Measurements from ENCODE around the gene STAT4. TPM values are rescaled to one million over a fixed set of nuclear protein-coding genes. Genes with fewer than 3 reads are reported as not detected.

Gene STAT4
- total RNA-seq, 8 experiments from 2014 or later, result 1.6 to 5.0 (median 2.7) TPM

DNA sequence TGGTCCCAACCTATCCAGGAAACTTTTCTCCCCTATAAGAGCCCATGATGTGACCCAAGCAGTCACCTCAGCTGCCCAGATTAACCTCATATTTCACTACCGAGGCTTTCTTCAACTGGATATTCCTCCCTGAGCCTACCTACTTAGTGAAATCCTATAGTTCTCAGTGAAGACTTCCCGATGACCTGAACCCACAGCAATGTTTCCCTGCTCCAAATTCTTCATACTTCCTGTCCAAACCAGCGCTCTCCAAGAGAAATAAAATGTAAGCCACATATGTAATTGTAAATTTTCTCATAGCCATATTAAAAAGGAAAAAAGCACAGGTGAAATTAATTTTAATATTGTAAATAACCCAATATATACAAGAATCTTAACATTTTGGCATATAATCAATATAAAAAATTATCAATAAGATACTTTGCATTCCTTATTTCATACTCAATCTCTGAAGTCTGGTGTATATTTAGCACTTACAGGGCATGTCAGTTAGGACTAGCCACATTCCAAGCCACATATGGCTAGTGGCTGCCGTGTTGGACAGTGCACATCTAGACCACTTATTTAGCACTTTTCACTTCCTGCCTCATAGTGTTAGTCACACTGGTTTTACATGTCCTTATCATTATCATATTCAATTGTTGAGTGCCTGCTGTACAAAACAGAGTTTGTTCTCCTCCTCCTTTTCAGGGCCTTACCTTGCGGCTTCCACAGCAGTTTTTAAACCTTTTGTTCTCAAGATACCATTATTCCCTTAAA is 1.9 kb upstream of the STAT4 start:
- 54 to 100% (median 86%) methylated on average over 1 to 5 of the region's 5 CpGs for WGBS, 10 experiments
- no peak overlapping the region for H3K4me3 ChIP-seq
- H3K4me1 ChIP-seq (replicated peaks in 1 of 2), result no peaks in the 10 kb centered on the region
- ATAC-seq (replicated peaks in 6 of 8), result peak in 4 of 8 experiments; percentile 25 to 85 (median 80)
- in situ Hi-C loops (cut with MboI; ENCODE audit: low pct_unique_long_range_greater_than_20kb in 2 of 9, low sequenced_read_pairs in 9 of 9, unreplicated experiment in 9 of 9), result loop anchor here in 5 of 9 experiments (10.0 to 25.0 kb wide), 3 partner anchors 90 to 360 kb away; no protein-coding TSS in a partner anchor
- H3K27ac ChIP-seq, result no peak overlapping the region

DNA sequence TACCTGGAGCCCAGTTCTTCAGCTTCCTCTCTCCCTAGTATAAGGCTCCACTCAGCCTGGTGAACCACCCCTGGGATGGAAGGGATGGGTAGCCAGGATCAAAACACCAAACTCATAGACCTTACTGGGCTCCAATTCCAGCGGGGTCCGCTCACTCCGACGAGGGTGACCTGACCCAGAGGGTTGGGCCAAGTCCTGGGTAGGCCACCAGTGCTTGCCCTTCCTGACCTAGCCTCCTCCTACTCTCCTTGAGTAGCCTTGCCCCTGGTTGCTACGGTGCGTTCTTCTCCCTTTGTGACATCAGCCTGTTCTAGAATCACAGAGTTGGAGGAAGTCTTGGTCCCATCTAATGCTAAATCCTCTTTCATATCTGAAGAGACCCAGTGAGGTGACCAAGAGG is 537 bp upstream of the STAT4 start:
- H3K27ac ChIP-seq, result no peak overlapping the region
- 0 to 100% (median 92%) methylated on average over 1 to 5 of the region's 6 CpGs; no CpG with 5 or more reads in 3 of the 10 experiments for WGBS, 10 experiments
- H3K4me1 ChIP-seq (replicated peaks in 1 of 2), result no peaks in the 10 kb centered on the region
- ATAC-seq (replicated peaks in 6 of 8), result no peak
- in situ Hi-C loops (cut with MboI; ENCODE audit: low pct_unique_long_range_greater_than_20kb in 2 of 9, low sequenced_read_pairs in 9 of 9, unreplicated experiment in 9 of 9), result loop anchor here in 5 of 9 experiments (10.0 to 25.0 kb wide), 3 partner anchors 89 to 361 kb away; no protein-coding TSS in a partner anchor
- H3K4me3 ChIP-seq, result no peak overlapping the region

DNA sequence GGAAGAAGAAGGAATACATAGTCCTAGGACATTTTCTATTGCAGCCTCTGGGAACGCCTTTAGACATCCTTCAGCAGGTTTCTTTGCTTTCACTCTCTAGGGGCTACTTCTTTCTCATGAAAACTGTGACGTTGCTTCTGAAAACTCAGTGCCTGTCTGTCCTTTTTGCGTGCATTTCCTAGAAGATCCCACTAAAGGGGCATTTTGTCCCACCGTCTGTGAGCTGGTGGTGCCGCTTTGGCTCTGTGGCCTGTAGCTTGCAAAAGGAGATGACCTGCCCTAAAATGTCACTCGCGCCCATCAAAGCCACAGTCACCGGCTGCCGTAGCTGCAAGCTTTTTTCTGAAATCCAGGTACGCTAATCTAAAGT is 579 bp downstream of the STAT4 start:
- peak overlapping the region; percentile 31 to 44 (median 38) for H3K4me3 ChIP-seq
- ATAC-seq (replicated peaks in 6 of 8), result peak in 2 of 8 experiments; percentile 39 to 43
- no peaks in the 10 kb centered on the region for H3K4me1 ChIP-seq (replicated peaks in 1 of 2)
- no peak overlapping the region for H3K27ac ChIP-seq
- 7 to 51% (median 22%) methylated on average over 3 to 9 of the region's 10 CpGs; no CpG with 5 or more reads in 1 of the 10 experiments for WGBS, 10 experiments
- in situ Hi-C loops (cut with MboI; ENCODE audit: low pct_unique_long_range_greater_than_20kb in 2 of 9, low sequenced_read_pairs in 9 of 9, unreplicated experiment in 9 of 9), result loop anchor here in 5 of 9 experiments (10.0 to 25.0 kb wide), 3 partner anchors 88 to 362 kb away; no protein-coding TSS in a partner anchor

DNA sequence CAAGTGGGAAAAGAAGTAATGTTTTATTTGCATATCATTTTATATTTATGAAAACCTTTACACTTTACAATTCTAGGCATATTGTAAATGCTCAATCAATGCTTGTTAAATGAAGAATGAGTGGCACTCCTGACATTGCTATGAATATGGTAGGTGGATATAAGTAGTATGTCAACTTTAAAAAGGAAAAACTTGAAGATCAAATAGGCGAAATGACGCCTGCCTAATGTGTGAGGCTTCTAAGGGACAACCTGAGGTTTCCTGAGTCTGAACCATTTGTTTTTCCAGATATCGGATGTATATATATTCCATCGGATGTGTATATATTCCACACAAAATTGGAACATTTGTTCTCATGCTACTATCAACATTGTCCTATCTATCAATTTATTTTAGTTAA is 1.4 kb downstream of the STAT4 start:
- in situ Hi-C loops (cut with MboI; ENCODE audit: low pct_unique_long_range_greater_than_20kb in 2 of 9, low sequenced_read_pairs in 9 of 9, unreplicated experiment in 9 of 9), result no loop called here
- WGBS, 10 experiments, result 91 to 100% (median 96%) methylated on average over 1 to 4 of the region's 4 CpGs
- Histone ChIP-seq H3K27ac (no peak overlapping the region), H3K4me1 (replicated peaks in 1 of 2) (no peaks in the 10 kb centered on the region), H3K4me3 (no peak overlapping the region)
- ATAC-seq (replicated peaks in 6 of 8), result no peak

DNA sequence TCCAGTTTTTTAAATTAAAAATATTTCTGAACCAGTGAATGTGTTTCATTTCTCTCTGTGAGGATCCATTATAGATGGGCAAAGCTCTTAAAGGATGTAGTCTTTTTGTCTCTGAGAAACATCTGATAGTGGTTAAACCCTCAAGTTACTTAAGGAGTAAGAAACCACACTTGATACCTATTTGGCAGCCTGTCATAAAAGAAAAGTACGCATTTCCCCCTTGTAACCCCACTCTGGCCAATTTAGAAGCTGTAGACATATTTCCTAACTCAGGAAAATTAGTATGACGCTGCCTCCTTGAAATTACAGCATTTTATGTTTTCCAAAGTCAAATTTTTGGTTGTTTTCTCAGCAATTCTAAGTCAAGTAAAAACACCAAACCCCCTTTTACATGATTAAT is 2.0 kb downstream of the STAT4 start:
- WGBS, 10 experiments, result 0 to 100% (median 92%) methylated on average over 1 to 2 of the region's 2 CpGs
- in situ Hi-C loops (cut with MboI; ENCODE audit: low pct_unique_long_range_greater_than_20kb in 2 of 9, low sequenced_read_pairs in 9 of 9, unreplicated experiment in 9 of 9), result no loop called here
- H3K4me3 ChIP-seq, result no peak overlapping the region
- no peak overlapping the region for H3K27ac ChIP-seq
- ATAC-seq (replicated peaks in 6 of 8), result no peak
- H3K4me1 ChIP-seq (replicated peaks in 1 of 2), result no peaks in the 10 kb centered on the region

DNA sequence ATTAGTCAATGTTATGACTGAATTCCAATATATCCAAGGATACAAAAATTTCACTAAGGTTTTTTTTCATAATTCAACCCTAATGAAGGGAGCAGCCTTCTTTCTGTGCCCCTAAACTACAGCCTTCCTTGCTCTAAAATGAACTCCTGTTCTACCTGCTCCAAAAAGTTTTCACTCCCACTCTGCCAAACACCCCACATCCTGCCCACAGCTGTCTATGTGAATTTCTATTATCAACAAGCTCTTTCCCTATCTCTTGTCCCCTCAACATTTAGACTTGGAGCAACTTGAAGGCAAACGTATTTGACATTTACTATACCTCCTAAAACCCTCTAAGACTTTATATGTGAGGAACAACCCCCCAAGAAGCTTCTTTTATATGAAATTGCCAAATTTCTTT is 2.5 kb downstream of the STAT4 start:
- WGBS, 10 experiments, result 60 to 100% (median 88%) methylated on average over 1 of the region's 1 CpG; no CpG with 5 or more reads in 2 of the 10 experiments
- no peak for ATAC-seq (replicated peaks in 6 of 8)
- Histone ChIP-seq H3K4me3 (no peak overlapping the region), H3K4me1 (replicated peaks in 1 of 2) (no peaks in the 10 kb centered on the region), H3K27ac (no peak overlapping the region)
- in situ Hi-C loops (cut with MboI; ENCODE audit: low pct_unique_long_range_greater_than_20kb in 2 of 9, low sequenced_read_pairs in 9 of 9, unreplicated experiment in 9 of 9), result no loop called here

DNA sequence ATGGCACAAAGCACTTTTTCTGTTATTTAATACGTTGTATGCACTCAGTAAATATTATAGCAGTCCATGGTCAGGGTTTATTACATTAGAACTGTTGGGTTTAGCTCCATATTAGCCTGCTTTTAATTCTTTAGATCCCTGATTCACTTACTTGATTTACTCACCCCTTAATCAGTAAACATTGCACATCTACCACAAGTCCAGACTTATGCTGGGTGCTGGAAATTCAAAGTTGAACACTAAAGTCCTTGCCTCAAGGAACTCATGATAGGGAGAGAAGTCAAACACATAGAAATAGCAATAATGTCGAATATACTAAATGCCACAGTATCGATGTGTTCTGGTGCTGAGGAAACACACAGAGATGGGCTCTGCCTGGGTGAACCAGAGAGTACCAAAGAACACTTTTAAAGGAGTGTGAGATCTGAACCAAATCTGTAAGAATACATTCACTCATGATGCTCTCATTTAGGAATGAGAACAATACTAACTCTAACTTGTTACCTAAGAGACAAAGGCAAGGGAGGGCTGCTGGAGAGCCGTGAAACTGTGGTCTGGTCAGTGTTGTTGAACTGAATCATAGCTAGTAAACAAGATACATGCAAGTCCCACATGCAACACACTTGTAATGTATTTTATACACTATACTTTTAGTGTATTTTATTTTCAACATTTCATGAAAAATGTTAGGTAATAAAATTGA is 4.9 kb downstream of the STAT4 start:
- no peak overlapping the region for H3K4me3 ChIP-seq
- in situ Hi-C loops (cut with MboI; ENCODE audit: low pct_unique_long_range_greater_than_20kb in 2 of 9, low sequenced_read_pairs in 9 of 9, unreplicated experiment in 9 of 9), result no loop called here
- no peak overlapping the region for H3K27ac ChIP-seq
- no peak for ATAC-seq (replicated peaks in 6 of 8)
- WGBS, 10 experiments, result 33 to 100% (median 89%) methylated on average over 1 to 3 of the region's 4 CpGs
- H3K4me1 ChIP-seq (replicated peaks in 1 of 2), result no peaks in the 10 kb centered on the region

DNA sequence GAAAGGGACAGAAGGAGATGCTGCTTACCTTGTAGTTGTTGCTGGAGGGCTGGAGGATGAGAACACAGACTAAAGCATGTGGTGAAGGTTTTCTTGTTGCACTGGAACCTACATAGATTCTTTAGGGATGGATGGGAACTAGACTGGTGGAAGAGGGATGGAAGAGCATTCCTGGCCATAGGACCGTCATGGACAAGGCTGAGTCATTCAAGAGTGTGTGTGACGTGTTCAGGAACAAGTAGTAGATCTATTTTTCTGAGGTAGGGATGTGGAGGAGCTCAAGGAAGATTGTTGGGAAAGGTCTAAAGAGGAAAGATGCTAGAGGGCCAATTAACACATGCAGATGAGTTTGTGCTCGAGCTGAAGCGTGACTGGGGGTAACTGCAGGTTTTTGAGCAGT is 6.6 kb downstream of the STAT4 start:
- Histone ChIP-seq H3K27ac (no peak overlapping the region), H3K4me3 (no peak overlapping the region), H3K4me1 (replicated peaks in 1 of 2) (no peaks in the 10 kb centered on the region)
- 59 to 100% (median 92%) methylated on average over 2 to 4 of the region's 4 CpGs; no CpG with 5 or more reads in 2 of the 10 experiments for WGBS, 10 experiments
- in situ Hi-C loops (cut with MboI; ENCODE audit: low pct_unique_long_range_greater_than_20kb in 2 of 9, low sequenced_read_pairs in 9 of 9, unreplicated experiment in 9 of 9), result no loop called here
- no peak for ATAC-seq (replicated peaks in 6 of 8)

DNA sequence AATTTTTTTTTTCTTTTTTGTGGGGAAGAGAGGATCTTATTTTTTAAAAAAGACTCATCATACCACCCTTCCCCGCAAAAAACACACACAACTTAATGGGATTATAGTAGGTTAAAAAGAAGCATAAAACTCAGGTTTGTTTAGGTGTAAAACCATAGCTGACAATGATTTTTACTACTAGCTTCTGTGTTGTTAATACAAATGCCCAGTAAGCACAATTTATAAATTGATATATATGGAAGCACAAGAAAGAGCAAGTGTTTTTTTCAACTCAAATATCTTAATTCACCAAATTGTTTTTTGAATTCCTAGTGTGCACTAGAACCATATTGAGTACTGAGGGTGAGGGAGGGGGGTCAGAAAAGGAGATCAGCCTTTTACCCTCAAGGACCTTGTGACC is 7.0 kb downstream of the STAT4 start:
- no peak for ATAC-seq (replicated peaks in 6 of 8)
- WGBS, 10 experiments, result 71 to 100% (median 100%) methylated on average over 1 of the region's 1 CpG; no CpG with 5 or more reads in 3 of the 10 experiments
- H3K27ac ChIP-seq, result no peak overlapping the region
- in situ Hi-C loops (cut with MboI; ENCODE audit: low pct_unique_long_range_greater_than_20kb in 2 of 9, low sequenced_read_pairs in 9 of 9, unreplicated experiment in 9 of 9), result no loop called here
- H3K4me3 ChIP-seq, result no peak overlapping the region
- H3K4me1 ChIP-seq (replicated peaks in 1 of 2), result no peaks in the 10 kb centered on the region

DNA sequence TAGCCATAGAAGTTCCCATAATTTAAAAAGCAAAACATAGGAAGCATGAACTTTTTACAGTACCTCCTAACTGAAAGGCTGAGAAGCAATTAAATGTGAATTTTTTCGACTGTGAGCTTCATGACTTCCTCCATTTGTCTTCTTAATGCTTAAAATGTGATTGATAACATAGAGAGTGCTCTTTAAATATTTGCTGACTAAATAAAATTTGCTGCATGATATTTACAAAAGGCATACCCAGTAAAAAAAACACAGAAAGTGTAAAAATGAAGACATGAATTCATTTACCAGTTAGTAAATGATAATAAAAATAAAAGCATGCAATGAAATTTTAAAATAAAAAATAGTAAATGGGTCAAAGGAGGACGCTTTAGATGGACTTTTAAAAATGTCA is 21.9 kb downstream of the STAT4 start:
- Histone ChIP-seq H3K4me1 (replicated peaks in 1 of 2) (no peaks in the 10 kb centered on the region), H3K4me3 (no peak overlapping the region), H3K27ac (no peak overlapping the region)
- in situ Hi-C loops (cut with MboI; ENCODE audit: low pct_unique_long_range_greater_than_20kb in 2 of 9, low sequenced_read_pairs in 9 of 9, unreplicated experiment in 9 of 9), result no loop called here
- WGBS, 10 experiments, result 45 to 100% (median 83%) methylated on average over 1 to 2 of the region's 2 CpGs; no CpG with 5 or more reads in 1 of the 10 experiments
- ATAC-seq (replicated peaks in 6 of 8), result no peak

DNA sequence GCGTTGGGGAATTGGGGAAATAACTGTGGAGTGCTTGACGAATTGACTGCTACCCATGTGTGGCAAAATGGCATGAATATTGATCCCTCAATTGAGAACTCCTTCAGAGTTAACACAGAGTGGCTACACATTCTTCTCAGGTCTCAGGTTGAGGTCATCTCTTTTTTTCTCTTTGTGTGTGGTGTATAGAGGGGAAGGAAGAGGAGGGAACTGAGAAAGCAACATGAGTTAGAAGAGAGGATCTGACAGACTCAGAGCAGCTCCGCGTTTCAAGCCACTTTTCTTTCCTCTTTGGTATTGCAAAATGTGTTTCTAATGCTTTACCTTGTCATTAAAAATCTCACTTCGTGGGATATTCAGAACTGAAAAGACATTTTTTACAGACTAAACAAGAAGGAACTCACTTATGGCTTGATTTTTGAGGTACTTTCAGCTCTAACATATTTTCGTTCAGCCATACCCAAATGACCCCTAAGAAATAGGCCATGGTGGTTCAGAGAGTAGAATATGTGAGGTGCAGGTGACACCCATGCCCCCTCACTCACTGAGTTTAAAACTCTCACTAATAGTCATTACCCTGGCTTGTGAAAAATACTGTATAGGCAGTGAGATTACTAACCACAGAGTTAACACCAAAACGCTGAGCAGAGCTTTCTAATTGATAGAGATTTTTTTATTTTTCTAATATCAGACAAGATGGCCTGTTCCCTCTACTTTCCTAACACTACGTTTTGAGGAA is 22.5 kb downstream of the STAT4 start:
- in situ Hi-C loops (cut with MboI; ENCODE audit: low pct_unique_long_range_greater_than_20kb in 2 of 9, low sequenced_read_pairs in 9 of 9, unreplicated experiment in 9 of 9), result no loop called here

DNA sequence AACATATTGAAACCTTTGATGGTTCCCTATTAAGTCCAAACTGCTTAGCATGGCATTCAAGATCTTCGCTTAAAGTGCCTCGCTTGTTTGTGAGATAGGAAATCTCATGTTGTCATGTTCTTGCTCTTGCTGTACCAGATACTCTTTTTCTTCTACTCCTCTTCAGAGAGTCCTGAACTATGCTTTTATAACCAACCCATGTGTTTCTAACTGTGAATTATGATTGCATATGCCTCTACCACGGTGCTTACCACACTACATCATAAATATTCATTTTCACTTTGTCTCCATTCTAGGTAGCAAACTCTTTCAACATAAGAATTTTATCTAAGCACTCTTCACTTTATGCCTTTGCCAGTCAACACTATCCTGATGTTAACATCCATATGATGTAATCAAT is 23.6 kb downstream of the STAT4 start:
- Histone ChIP-seq H3K4me3 (no peak overlapping the region), H3K27ac (no peak overlapping the region), H3K4me1 (replicated peaks in 1 of 2) (no peaks in the 10 kb centered on the region)
- WGBS, 10 experiments, result 53 to 100% (median 90%) methylated on average over 1 to 3 of the region's 3 CpGs
- no peak for ATAC-seq (replicated peaks in 6 of 8)
- in situ Hi-C loops (cut with MboI; ENCODE audit: low pct_unique_long_range_greater_than_20kb in 2 of 9, low sequenced_read_pairs in 9 of 9, unreplicated experiment in 9 of 9), result no loop called here

More for the DNA sequence above, 22.5 kb downstream of the STAT4 start:
- Histone ChIP-seq H3K4me3 (no peak overlapping the region), H3K27ac (no peak overlapping the region), H3K4me1 (replicated peaks in 1 of 2) (no peaks in the 10 kb centered on the region)
- ATAC-seq (replicated peaks in 6 of 8), result no peak
- WGBS, 10 experiments, result 43 to 86% (median 79%) methylated on average over 2 to 8 of the region's 8 CpGs; no CpG with 5 or more reads in 2 of the 10 experiments
